ENCODE measurements around the gene KDM1B. TPM values are rescaled to one million over a fixed set of nuclear protein-coding genes. Genes with fewer than 3 reads are reported as not detected.
"Not testable (repeated sequence)": the region's sequence is repeated elsewhere in the genome, so short reads cannot be mapped to it uniquely, and the experiment has no call there.

KDM1B gene
- total RNA-seq, 4 donors from 2014 or later, result 10.3 to 13.2 (median 11.7) TPM

GRCh38 chr6:18203786-18204185 is 48.6 kb downstream of the KDM1B start:
- Histone ChIP-seq H3K9me3 (no peaks in the 10 kb centered on the region), H3K27me3 (no peaks in the 10 kb centered on the region), H3K27ac (replicated peaks in 1 of 4) (no peak overlapping the region), H3K36me3 (peaks cover 0 to 75% (median 43%) of the 10 kb centered on the region in 4 donors), H3K4me3 (no peak overlapping the region), H3K4me1 (peaks cover 0 to 10% (median 10%) of the 10 kb centered on the region in 4 donors)
- TF ChIP-seq POLR2AphosphoS5 (IDR thresholded peaks at IDR 0.05) (no peak), EP300 (IDR thresholded peaks at IDR 0.05) (no peak), POLR2A (IDR thresholded peaks at IDR 0.05; ENCODE audit: low read depth) (no peak), CTCF (IDR thresholded peaks at IDR 0.05) (no peak)
- WGBS, result 95% methylated on average over 6 of the region's 6 CpGs
- DNase-seq (ENCODE audit: extremely low spot score), result no peak
- intact Hi-C loops (cut with DNase I), result no loop called here

GRCh38 chr6:18204691-18205090 is 49.5 kb downstream of the KDM1B start:
- H3K27ac ChIP-seq (replicated peaks in 1 of 4), result no peak overlapping the region
- H3K27me3 ChIP-seq, result no peaks in the 10 kb centered on the region
- intact Hi-C loops (cut with DNase I), result no loop called here
- TF ChIP-seq EP300 (IDR thresholded peaks at IDR 0.05), result no peak
- no peak for TF ChIP-seq POLR2AphosphoS5 (IDR thresholded peaks at IDR 0.05)
- TF ChIP-seq CTCF (IDR thresholded peaks at IDR 0.05), result no peak
- TF ChIP-seq POLR2A (IDR thresholded peaks at IDR 0.05; ENCODE audit: low read depth), result no peak
- H3K36me3 ChIP-seq, result peaks cover 0 to 74% (median 43%) of the 10 kb centered on the region in 4 donors
- peaks cover 4 to 15% (median 12%) of the 10 kb centered on the region in 4 donors for H3K4me1 ChIP-seq
- H3K9me3 ChIP-seq, result no peaks in the 10 kb centered on the region
- 91% methylated on average over 8 of the region's 8 CpGs for WGBS
- no peak for DNase-seq (ENCODE audit: extremely low spot score)
- no peak overlapping the region for H3K4me3 ChIP-seq

DNA sequence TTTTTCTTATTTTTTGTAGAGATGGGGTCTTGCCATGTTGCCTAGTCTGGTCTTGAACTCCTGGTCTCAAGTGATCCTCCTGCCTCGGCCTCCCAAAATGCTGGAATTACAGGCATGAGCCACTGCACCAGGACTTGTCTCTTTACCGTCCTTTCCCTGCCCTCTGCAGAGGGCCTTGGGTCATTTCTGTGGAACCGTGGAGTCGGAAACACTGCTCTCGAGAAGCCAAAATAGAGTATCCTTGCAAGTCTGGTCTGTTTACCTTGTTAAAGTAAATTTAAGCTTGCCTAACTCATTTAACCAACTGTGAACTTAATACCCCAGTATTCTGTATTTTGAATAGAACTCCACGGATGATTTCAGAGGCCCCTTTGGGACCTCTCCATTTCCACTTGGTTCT is 51.4 kb downstream of the KDM1B start:
- TF ChIP-seq EP300 (IDR thresholded peaks at IDR 0.05) (no peak), CTCF (IDR thresholded peaks at IDR 0.05) (no peak), POLR2AphosphoS5 (IDR thresholded peaks at IDR 0.05) (no peak), POLR2A (IDR thresholded peaks at IDR 0.05; ENCODE audit: low read depth) (no peak)
- H3K36me3 ChIP-seq, result peaks cover 0 to 61% (median 35%) of the 10 kb centered on the region in 4 donors
- peaks cover 4 to 19% (median 13%) of the 10 kb centered on the region in 4 donors for H3K4me1 ChIP-seq
- intact Hi-C loops (cut with DNase I), result no loop called here
- peak overlapping the region in 1 of 4 donors; percentile 62 for H3K27ac ChIP-seq (replicated peaks in 1 of 4)
- H3K9me3 ChIP-seq, result no peaks in the 10 kb centered on the region
- 97% methylated on average over 6 of the region's 6 CpGs for WGBS
- H3K27me3 ChIP-seq, result no peaks in the 10 kb centered on the region
- no peak overlapping the region for H3K4me3 ChIP-seq
- DNase-seq (ENCODE audit: extremely low spot score), result no peak

- H3K9me3 ChIP-seq, result no peaks in the 10 kb centered on the region
- H3K4me1 ChIP-seq, result peaks cover 4 to 19% (median 13%) of the 10 kb centered on the region in 4 donors
- no peak for TF ChIP-seq POLR2A (IDR thresholded peaks at IDR 0.05; ENCODE audit: low read depth)
- peak in 1 of 2 donors; percentile 48 for TF ChIP-seq POLR2AphosphoS5 (IDR thresholded peaks at IDR 0.05)
- DNase-seq (ENCODE audit: extremely low spot score), result no peak
- intact Hi-C loops (cut with DNase I), result no loop called here
- peak overlapping the region in 3 of 4 donors; percentile 27 to 62 (median 27) for H3K27ac ChIP-seq (replicated peaks in 1 of 4)
- 31% methylated on average over 4 of the region's 8 CpGs for WGBS
- no peaks in the 10 kb centered on the region for H3K27me3 ChIP-seq
- H3K36me3 ChIP-seq, result peaks cover 0 to 57% (median 32%) of the 10 kb centered on the region in 4 donors
- peak overlapping the region in 2 of 4 donors; percentile 15 to 29 for H3K4me3 ChIP-seq
These were observed 52.2 kb downstream of the KDM1B start for GRCh38 chr6:18207438-18207837.

DNA sequence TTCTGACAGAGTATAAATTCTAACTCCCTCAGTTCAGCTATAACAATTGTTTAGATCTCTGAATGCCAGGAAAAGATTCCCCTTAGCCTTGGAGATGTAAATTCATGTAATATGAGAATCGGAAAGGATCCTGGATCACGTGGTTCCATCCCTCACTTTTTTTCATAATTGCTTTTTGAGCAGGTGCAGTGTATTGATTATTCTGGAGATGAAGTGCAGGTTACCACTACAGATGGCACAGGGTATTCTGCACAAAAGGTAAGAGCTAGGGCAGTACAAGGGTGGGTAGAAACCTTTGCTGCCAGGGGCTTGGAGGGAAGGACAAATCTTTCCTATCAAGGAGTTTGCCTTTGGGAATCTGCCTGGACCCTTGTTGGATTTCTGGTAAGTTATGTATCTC is 52.7 kb downstream of the KDM1B start:
- WGBS, result 46% methylated on average over 2 of the region's 2 CpGs
- Histone ChIP-seq H3K36me3 (peaks cover 0 to 57% (median 30%) of the 10 kb centered on the region in 4 donors), H3K4me1 (peaks cover 4 to 19% (median 13%) of the 10 kb centered on the region in 4 donors), H3K27ac (replicated peaks in 1 of 4) (peak overlapping the region in 2 of 4 donors; percentile 27 to 62), H3K4me3 (peak overlapping the region in 2 of 4 donors; percentile 15 to 29), H3K27me3 (no peaks in the 10 kb centered on the region), H3K9me3 (no peaks in the 10 kb centered on the region)
- no peak for DNase-seq (ENCODE audit: extremely low spot score)
- TF ChIP-seq EP300 (IDR thresholded peaks at IDR 0.05) (no peak), POLR2AphosphoS5 (IDR thresholded peaks at IDR 0.05) (no peak)
- intact Hi-C loops (cut with DNase I), result no loop called here

DNA sequence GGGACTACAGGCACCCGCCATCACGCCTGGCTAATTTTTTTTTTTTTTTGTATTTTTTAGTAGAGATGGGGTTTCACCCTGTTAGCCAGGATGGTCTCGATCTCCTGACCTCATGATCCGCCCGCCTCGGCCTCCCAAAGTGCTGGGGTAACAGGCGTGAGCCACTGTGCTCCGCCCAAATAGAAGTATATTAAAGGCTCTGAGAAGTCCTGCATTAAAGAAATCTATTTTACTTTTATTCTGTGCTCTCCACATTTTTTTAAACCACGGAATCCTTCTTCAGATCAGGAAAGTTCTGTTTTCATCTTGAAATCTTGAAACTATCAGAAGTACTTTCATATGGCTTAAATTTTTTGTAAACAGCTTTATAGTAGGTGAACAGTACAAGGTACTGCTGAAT is 53.6 kb downstream of the KDM1B start:
- H3K27me3 ChIP-seq; H3K9me3 ChIP-seq; intact Hi-C loops (cut with DNase I); H3K4me3 ChIP-seq; DNase-seq (ENCODE audit: extremely low spot score); H3K27ac ChIP-seq (replicated peaks in 1 of 4): not testable (repeated sequence)
- WGBS, result 96% methylated on average over 9 of the region's 9 CpGs
- Histone ChIP-seq H3K4me1 (peaks cover 4 to 19% (median 13%) of the 10 kb centered on the region in 4 donors), H3K36me3 (peaks cover 0 to 59% (median 29%) of the 10 kb centered on the region in 4 donors)

Measured in esophagus muscularis mucosa (tissue), 4 donors.